GM12878 (cell line): ENCODE results near the gene ANXA4. TPM values are rescaled to one million over a fixed set of nuclear protein-coding genes. Genes with fewer than 3 reads are reported as not detected.
A peak's percentile ranks its signal among the peaks of the same experiment; 100 is the strongest.

Experiments used
- ATAC-seq: fragments of 200-7000 bp; cut with Tn5 transposase; 3 replicates; pipeline ENCODE4 v1.9.1; 2020; ENCODE audit warnings: mild to moderate bottlenecking, moderate library complexity
- BruUV-seq: library from RNA; stranded (reverse); fragments of 400-500 nt; replicated peaks from 2 replicates; lab custom pipeline; 2021; lab: Mats Ljungman, UMichigan
- CTCF ChIA-PET: fragments of 300-600 bp; sonication (Branson Sonifier 250); formaldehyde crosslinking; extraction: SDS; loops from one replicate; lab custom pipeline; 2021; ENCODE audit warnings: inconsistent platforms; lab: Yijun Ruan, JAX
- POLR2A ChIA-PET: fragments of 350-600 bp; formaldehyde crosslinking; extraction: SDS; loops from one replicate; lab custom pipeline; 2021; ENCODE audit warnings: inconsistent platforms; lab: Charles Lee
- RAD21 ChIA-PET: fragments of 300-600 bp; sonication (Branson Sonifier 250); formaldehyde crosslinking; loops from one replicate; lab custom pipeline; 2023; ENCODE audit warnings: antibody characterized with exemption; ENCODE audit not compliant: unreplicated experiment; lab: Charles Lee
- SMC1A ChIA-PET: fragments of 300-600 bp; sonication (Branson Sonifier 250); formaldehyde crosslinking; loops from one replicate; lab custom pipeline; 2023; ENCODE audit not compliant: unreplicated experiment, uncharacterized antibody; lab: Charles Lee
- DNase-seq: peaks from one replicate; pipeline ENCODE4 v3.0.0-alpha.2; 2011; ENCODE audit warnings: low read depth, low spot score
- FAIRE-seq: peaks from 3 replicates; lab custom pipeline; 2011; peaks lifted over from hg19 to GRCh38; lab: Jason Lieb, UNC
- H2AFZ ChIP-seq: 2 replicates; pipeline ENCODE4 v1.6.0; 2011; ENCODE audit warnings: low read depth, low read length, control low read depth; ENCODE audit not compliant: control insufficient read depth
- H3K27ac ChIP-seq: 2 replicates; pipeline ENCODE4 v1.5.1; 2011; ENCODE audit warnings: control low read depth; ENCODE audit not compliant: control insufficient read depth, insufficient read depth
- H3K27me3 ChIP-seq, 2 experiments: replicated peaks in 1 of 2; 2 replicates each; pipeline versions ENCODE4 v1.6.0 to v1.6.1; 2011; ENCODE audit warnings: low read length in 1 of 2; ENCODE audit not compliant: control insufficient read depth in 2 of 2, insufficient read depth in 2 of 2
- H3K36me3 ChIP-seq, 2 experiments: 2 replicates each; pipeline ENCODE4 v1.5.1; 2011; ENCODE audit warnings: low read length in 1 of 2; ENCODE audit not compliant: control insufficient read depth in 2 of 2, insufficient read depth in 2 of 2
- H3K4me1 ChIP-seq: 2 replicates; pipeline ENCODE4 v1.6.1; 2011; ENCODE audit warnings: mild to moderate bottlenecking, low read length, moderate library complexity, mixed read lengths; ENCODE audit not compliant: control insufficient read depth, insufficient read depth
- H3K4me2 ChIP-seq: 2 replicates; pipeline ENCODE4 v1.6.0; 2011; ENCODE audit warnings: control low read depth; ENCODE audit not compliant: control insufficient read depth, insufficient read depth
- H3K4me3 ChIP-seq: fragments of 200-600 bp; sonication (generic); 2 replicates; pipeline ENCODE4 v1.5.1; 2016
- H3K79me2 ChIP-seq: 2 replicates; pipeline ENCODE4 v1.6.0; 2011; ENCODE audit warnings: low read length; ENCODE audit not compliant: control insufficient read depth, insufficient read depth
- H3K9ac ChIP-seq: 2 replicates; pipeline ENCODE4 v1.8.0; 2011; ENCODE audit warnings: low read length, control low read depth, mixed read lengths; ENCODE audit not compliant: control insufficient read depth, insufficient read depth
- H3K9me3 ChIP-seq: replicated peaks from 3 replicates; pipeline ENCODE4 v1.5.1; 2011; ENCODE audit warnings: mild to moderate bottlenecking, low read length; ENCODE audit not compliant: control insufficient read depth, insufficient read depth
- H4K20me1 ChIP-seq: 2 replicates; pipeline ENCODE4 v1.6.0; 2011; ENCODE audit not compliant: control insufficient read depth, insufficient read depth
- CBX3 ChIP-seq: fragments of 200-600 bp; sonication (generic); IDR thresholded peaks from 2 replicates; pipeline ENCODE4 v1.6.1; 2016; ENCODE audit warnings: low read depth, borderline replicate concordance
- CREB1 ChIP-seq: IDR thresholded peaks from 2 replicates; pipeline ENCODE4 v1.6.1; 2012; ENCODE audit warnings: low read depth, mild to moderate bottlenecking, inconsistent platforms
- EED ChIP-seq: sonication (generic); IDR thresholded peaks from 2 replicates; pipeline ENCODE4 v1.6.1; 2016; ENCODE audit warnings: antibody characterized with exemption, low read depth
- IKZF2 ChIP-seq, 2 experiments: fragments of 450-650 bp; IDR thresholded peaks; 2 replicates each; pipeline ENCODE4 v1.6.1; 2017; ENCODE audit warnings: mild to moderate bottlenecking in 2 of 2, moderate library complexity in 2 of 2
- KLF5 ChIP-seq: fragments of 450-650 bp; IDR thresholded peaks from 2 replicates; pipeline ENCODE4 v1.6.1; 2014; ENCODE audit warnings: mild to moderate bottlenecking; ENCODE audit not compliant: partially characterized antibody
- MTA3 ChIP-seq: IDR thresholded peaks from 2 replicates; pipeline ENCODE4 v1.6.1; 2012; ENCODE audit warnings: low read length, inconsistent platforms, borderline replicate concordance
- MYB ChIP-seq: fragments of 150-350 bp; IDR thresholded peaks from 2 replicates; pipeline ENCODE4 v1.6.1; 2014; ENCODE audit warnings: mild to moderate bottlenecking, low read depth, low read length, borderline replicate concordance
- PBX3 ChIP-seq: IDR thresholded peaks from 2 replicates; pipeline ENCODE4 v1.6.1; 2011; ENCODE audit warnings: mild to moderate bottlenecking, low read depth, low read length, moderate library complexity; ENCODE audit not compliant: insufficient replicate concordance
- PML ChIP-seq: IDR thresholded peaks from 2 replicates; pipeline ENCODE4 v1.6.1; 2012; ENCODE audit warnings: low read length, inconsistent platforms
- POU2F2 ChIP-seq: IDR thresholded peaks from 3 replicates; pipeline ENCODE4 v1.6.1; 2011; ENCODE audit warnings: low read depth, mild to moderate bottlenecking, low read length, borderline replicate concordance
- RAD21 ChIP-seq: IDR thresholded peaks from 2 replicates; pipeline ENCODE4 v1.6.1; 2011; ENCODE audit warnings: mild to moderate bottlenecking, low read depth, low read length, moderate library complexity; ENCODE audit not compliant: insufficient read depth
- RELA ChIP-seq: fragments of 450-650 bp; IDR thresholded peaks from 2 replicates; pipeline ENCODE4 v1.8.0; 2014; ENCODE audit warnings: borderline replicate concordance; ENCODE audit not compliant: partially characterized antibody
- TCF12 ChIP-seq: IDR thresholded peaks from 2 replicates; pipeline ENCODE4 v1.6.1; 2011; ENCODE audit warnings: low read depth, mild to moderate bottlenecking, low read length
- TCF3 ChIP-seq: IDR thresholded peaks from 2 replicates; pipeline ENCODE4 v1.6.1; 2012; ENCODE audit warnings: low read depth, mild to moderate bottlenecking, low read length, borderline replicate concordance; ENCODE audit not compliant: insufficient read depth
- ZNF24 ChIP-seq: fragments of 450-650 bp; IDR thresholded peaks from 2 replicates; pipeline ENCODE4 v1.6.1; 2017; ENCODE audit warnings: antibody characterized with exemption, mild to moderate bottlenecking
- WGBS: methylation state at CpG from one replicate; pipeline ENCODE4 v1.1.6; 2016; ENCODE audit warnings: low lambda C conversion rate; ENCODE audit not compliant: insufficient replicate concordance, insufficient coverage; ENCODE audit errors: missing lambda C conversion rate; 5-methylcytosine and 5-hydroxymethylcytosine counted together
- in situ Hi-C: fragments of 300-500 bp; cut with MboI; formaldehyde crosslinking; loops from 9 replicates; pipeline ENCODE4 v1.14.3; 2018; ENCODE audit warnings: mixed read lengths
- intact Hi-C: fragments of 100-400 bp; cut with micrococcal nuclease; formaldehyde crosslinking; loops from one replicate; pipeline ENCODE4 v1.14.2; 2022; ENCODE audit not compliant: unreplicated experiment
- polyA plus RNA-seq, 11 experiments: library from polyadenylated mRNA; depleted of rRNA in 4 of 11; unstranded in 6 of 11; stranded (reverse) in 5 of 11; fragments of >200 nt; fragmentation: Nextera tagmentation in 4 of 11; fragmentation: Illumina TruSeq in 1 of 11; extraction: Ambion mirVana in 4 of 11; extraction: Trizol in 1 of 11; gene quantifications; 1 replicate in 1 of 11; 2 replicates in 10 of 11; pipeline versions ENCODE4 v1.2.1 to v1.2.3, GENCODE V29; 2011 to 2016; ENCODE audit warnings: inconsistent platforms in 2 of 11, missing spikeins in 2 of 11, low read depth in 1 of 11
- total RNA-seq, 4 experiments: library from RNA; depleted of rRNA in 3 of 4; stranded (reverse); fragments of >200 nt in 3 of 4; fragmentation: Illumina TruSeq in 1 of 4; extraction: Trizol in 1 of 4; gene quantifications; 2 replicates each; pipeline versions ENCODE4 v1.2.1 to v1.2.3, GENCODE V29; 2013 to 2021
- TF ChIP-seq, protein P1 (sequence below): IDR thresholded peaks from 2 replicates; pipeline ENCODE4 v1.6.1; 2012; ENCODE audit warnings: low read length, inconsistent platforms
- TF ChIP-seq, protein P2 (sequence below): fragments of 150-350 bp; IDR thresholded peaks from 2 replicates; pipeline ENCODE4 v1.6.1; 2016; ENCODE audit warnings: low read depth, low read length

ANXA4 gene
- total and polyA plus RNA-seq, 10 of the 15 experiments (the other 5 are each of a cell fraction or from before 2014, with no cell fraction given) = 16.3 to 97.2 (median 71.0) TPM

DNA sequence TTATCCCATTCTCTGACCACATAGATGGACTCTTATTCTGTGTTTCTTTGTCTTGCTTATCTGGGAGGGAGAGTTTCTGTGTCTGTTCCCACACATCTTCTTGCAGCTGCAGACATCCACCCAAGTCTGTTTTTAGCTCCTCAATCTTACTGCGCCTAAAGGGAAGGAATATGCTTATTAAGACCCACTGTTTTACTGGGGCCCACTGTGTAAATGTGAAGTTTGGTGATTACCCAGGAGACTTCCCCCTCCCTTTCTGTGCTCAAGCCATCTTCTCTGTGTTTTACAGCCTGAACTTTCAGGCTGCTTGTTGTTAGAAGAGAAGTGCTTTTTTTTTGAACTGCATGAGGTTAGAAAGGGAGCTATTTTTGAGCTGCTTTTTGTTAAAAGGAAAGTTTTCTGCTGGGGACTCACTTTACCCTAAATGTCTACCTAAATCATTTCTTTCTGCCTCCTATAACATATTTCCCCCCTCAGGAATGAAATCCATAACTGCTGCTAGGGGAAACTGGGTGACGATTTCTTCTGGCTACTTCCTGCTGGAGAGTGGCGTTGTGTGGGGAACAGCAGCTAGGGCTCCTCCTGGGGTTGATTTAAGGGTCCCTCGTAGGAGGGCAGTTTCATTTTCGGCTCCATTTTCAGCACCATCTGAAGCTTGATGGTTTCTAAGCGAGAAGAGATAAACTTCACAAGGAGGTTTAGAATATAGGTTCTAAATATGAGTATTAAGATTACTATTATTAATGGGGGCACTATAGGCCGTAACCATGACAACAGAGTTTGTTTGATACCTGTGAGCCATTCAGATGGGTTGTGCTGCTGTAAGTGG, 48.1 kb downstream of the ANXA4 start:
- no TSS peak for BruUV-seq
- SMC1A ChIA-PET = interaction anchor here (0.6 to 7.5 kb wide), 26 partner anchors 9 to 317 kb away, joined by 3 to 94 read pairs (median 8); partner anchors contain the start of genes ANXA4 and MXD1
- Histone ChIP-seq H4K20me1 (no peaks in the 10 kb centered on the region), H3K27me3 (no peaks in the 10 kb centered on the region), H3K9ac (peak overlapping the region; percentile 65), H3K4me3 (peak overlapping the region; percentile 54), H3K27ac (peak overlapping the region; percentile 92), H3K36me3 (peaks cover 2 to 3% of the 10 kb centered on the region in 2 experiments; a peak in 1 of 4 replicates), H3K9me3 (no peaks in the 10 kb centered on the region; the same call in 2 of the 3 replicates), H3K4me2 (peak overlapping the region; percentile 77), H3K4me1 (peaks cover 32% of the 10 kb centered on the region), H3K79me2 (no peaks in the 10 kb centered on the region; the same call in 1 of the 2 replicates), H2AFZ (peak overlapping the region; percentile 64)
- in situ Hi-C loops = no loop called here
- POLR2A ChIA-PET = interaction anchor here (0.6 to 3.6 kb wide), 20 partner anchors 9 to 369 kb away, joined by 3 to 40 read pairs (median 6); partner anchors contain the start of gene ANXA4
- FAIRE-seq = peak; percentile 83
- RAD21 ChIA-PET = interaction anchor here (0.8 to 4.8 kb wide), 20 partner anchors 9 to 353 kb away, joined by 3 to 88 read pairs (median 8); partner anchors contain the start of genes ANXA4 and NFU1
- no peak for DNase-seq
- 2% methylated on average over 7 of the region's 7 CpGs for WGBS
- CTCF ChIA-PET = interaction anchor here (0.9 to 3.5 kb wide), 19 partner anchors 9 to 124 kb away, joined by 3 to 31 read pairs (median 6); partner anchors contain the start of gene MXD1
- ATAC-seq = peak; percentile 74
- intact Hi-C loops = no loop called here
- TF ChIP-seq EED = peak; percentile 54; the same call in 1 of the 2 replicates
- no peak for TF ChIP-seq CBX3
- TF ChIP-seq MTA3 = 0 out of 2 replicates have a peak, but pooled peaks have one; percentile 24
- TF ChIP-seq IKZF2 (IDR thresholded peaks at IDR 0.05) = peak; percentile 57; a peak in 2 of 4 replicates
- TF ChIP-seq RELA = no peak
- no peak for TF ChIP-seq KLF5
- TF ChIP-seq POU2F2 = no peak
- peak; percentile 69 for TF ChIP-seq PML
- no peak for TF ChIP-seq PBX3
- 0 out of 2 replicates have a peak, but pooled peaks have one; percentile 27 for TF ChIP-seq TCF12
- TF ChIP-seq, protein P1, sequence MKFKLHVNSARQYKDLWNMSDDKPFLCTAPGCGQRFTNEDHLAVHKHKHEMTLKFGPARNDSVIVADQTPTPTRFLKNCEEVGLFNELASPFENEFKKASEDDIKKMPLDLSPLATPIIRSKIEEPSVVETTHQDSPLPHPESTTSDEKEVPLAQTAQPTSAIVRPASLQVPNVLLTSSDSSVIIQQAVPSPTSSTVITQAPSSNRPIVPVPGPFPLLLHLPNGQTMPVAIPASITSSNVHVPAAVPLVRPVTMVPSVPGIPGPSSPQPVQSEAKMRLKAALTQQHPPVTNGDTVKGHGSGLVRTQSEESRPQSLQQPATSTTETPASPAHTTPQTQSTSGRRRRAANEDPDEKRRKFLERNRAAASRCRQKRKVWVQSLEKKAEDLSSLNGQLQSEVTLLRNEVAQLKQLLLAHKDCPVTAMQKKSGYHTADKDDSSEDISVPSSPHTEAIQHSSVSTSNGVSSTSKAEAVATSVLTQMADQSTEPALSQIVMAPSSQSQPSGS = 0 out of 2 replicates have a peak, but pooled peaks have one; percentile 16
- TF ChIP-seq TCF3 = no peak
- TF ChIP-seq, protein P2, sequence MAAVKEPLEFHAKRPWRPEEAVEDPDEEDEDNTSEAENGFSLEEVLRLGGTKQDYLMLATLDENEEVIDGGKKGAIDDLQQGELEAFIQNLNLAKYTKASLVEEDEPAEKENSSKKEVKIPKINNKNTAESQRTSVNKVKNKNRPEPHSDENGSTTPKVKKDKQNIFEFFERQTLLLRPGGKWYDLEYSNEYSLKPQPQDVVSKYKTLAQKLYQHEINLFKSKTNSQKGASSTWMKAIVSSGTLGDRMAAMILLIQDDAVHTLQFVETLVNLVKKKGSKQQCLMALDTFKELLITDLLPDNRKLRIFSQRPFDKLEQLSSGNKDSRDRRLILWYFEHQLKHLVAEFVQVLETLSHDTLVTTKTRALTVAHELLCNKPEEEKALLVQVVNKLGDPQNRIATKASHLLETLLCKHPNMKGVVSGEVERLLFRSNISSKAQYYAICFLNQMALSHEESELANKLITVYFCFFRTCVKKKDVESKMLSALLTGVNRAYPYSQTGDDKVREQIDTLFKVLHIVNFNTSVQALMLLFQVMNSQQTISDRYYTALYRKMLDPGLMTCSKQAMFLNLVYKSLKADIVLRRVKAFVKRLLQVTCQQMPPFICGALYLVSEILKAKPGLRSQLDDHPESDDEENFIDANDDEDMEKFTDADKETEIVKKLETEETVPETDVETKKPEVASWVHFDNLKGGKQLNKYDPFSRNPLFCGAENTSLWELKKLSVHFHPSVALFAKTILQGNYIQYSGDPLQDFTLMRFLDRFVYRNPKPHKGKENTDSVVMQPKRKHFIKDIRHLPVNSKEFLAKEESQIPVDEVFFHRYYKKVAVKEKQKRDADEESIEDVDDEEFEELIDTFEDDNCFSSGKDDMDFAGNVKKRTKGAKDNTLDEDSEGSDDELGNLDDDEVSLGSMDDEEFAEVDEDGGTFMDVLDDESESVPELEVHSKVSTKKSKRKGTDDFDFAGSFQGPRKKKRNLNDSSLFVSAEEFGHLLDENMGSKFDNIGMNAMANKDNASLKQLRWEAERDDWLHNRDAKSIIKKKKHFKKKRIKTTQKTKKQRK = no peak
- no peak for TF ChIP-seq ZNF24
- no peak for TF ChIP-seq CREB1
- peak; percentile 25; the same call in 1 of the 2 replicates for TF ChIP-seq RAD21
- no peak for TF ChIP-seq MYB
